Caki2 (cell line): Measurements from ENCODE around the gene ABCB8. TPM values are rescaled to one million over a fixed set of nuclear protein-coding genes. Genes with fewer than 3 reads are reported as not detected.
A peak's percentile ranks its signal among the peaks of the same experiment; 100 is the strongest.
"Not testable (repeated sequence)": the region's sequence is repeated elsewhere in the genome, so short reads cannot be mapped to it uniquely, and the experiment has no call there.

ENCODE experiments used
- DNase-seq: peaks from one replicate; pipeline ENCODE4 v3.0.0-alpha.2; 2015; ENCODE audit warnings: low read depth
- in situ Hi-C: cut with HindIII; loops from 2 replicates; pipeline ENCODE4 v1.10.0; 2016; ENCODE audit warnings: low sequenced_read_pairs, low pct_unique_long_range_greater_than_20kb, mixed read lengths
- total RNA-seq: library from RNA; depleted of rRNA; stranded (reverse); fragments of >200 nt; shearing (Covaris generic); gene quantifications from 2 replicates; pipeline ENCODE4 v1.2.3, GENCODE V29; 2014; ENCODE audit warnings: low replicate concordance

The ABCB8 gene
- total RNA-seq, 1 experiment from 2014 or later: 19.6 TPM

- in situ Hi-C loops, DNase-seq: not testable (repeated sequence)
Measured at GRCh38 chr7:151026771-151027727, 1.2 kb upstream of the ABCB8 start.

GRCh38 chr7:151027728-151028130 lies 521 bp upstream of the ABCB8 start:
- DNase-seq, in situ Hi-C loops: not testable (repeated sequence)

GRCh38 chr7:151028948-151029501 lies 775 bp downstream of the ABCB8 start:
- DNase-seq: no peak
- in situ Hi-C loops: no loop called here

GRCh38 chr7:151031011-151031410 lies 2.8 kb downstream of the ABCB8 start:
- in situ Hi-C loops: no loop called here
- no peak for DNase-seq

- in situ Hi-C loops: no loop called here
- DNase-seq: peak; percentile 20
Measured at GRCh38 chr7:151032936-151033863, 5.0 kb downstream of the ABCB8 start.

- in situ Hi-C loops: no loop called here
Measured at GRCh38 chr7:151033864-151034249, 5.6 kb downstream of the ABCB8 start.

GRCh38 chr7:151034312-151035025 lies 6.2 kb downstream of the ABCB8 start:
- in situ Hi-C loops: no loop called here
- DNase-seq: no peak

More at GRCh38 chr7:151033864-151034249, 5.6 kb downstream of the ABCB8 start:
- no peak for DNase-seq

GRCh38 chr7:151035026-151035717 lies 6.9 kb downstream of the ABCB8 start:
- in situ Hi-C loops: no loop called here

GRCh38 chr7:151035902-151036301 lies 7.7 kb downstream of the ABCB8 start:
- in situ Hi-C loops: no loop called here
- DNase-seq: no peak

More at GRCh38 chr7:151035026-151035717, 6.9 kb downstream of the ABCB8 start:
- DNase-seq: no peak

GRCh38 chr7:151038951-151039849 lies 10.9 kb downstream of the ABCB8 start:
- in situ Hi-C loops: no loop called here
- DNase-seq: peak; percentile 95

GRCh38 chr7:151039850-151040548 lies 11.7 kb downstream of the ABCB8 start:
- in situ Hi-C loops: no loop called here

GRCh38 chr7:151040616-151041375 lies 12.5 kb downstream of the ABCB8 start:
- in situ Hi-C loops: no loop called here
- DNase-seq: no peak

More at GRCh38 chr7:151039850-151040548, 11.7 kb downstream of the ABCB8 start:
- DNase-seq: no peak

GRCh38 chr7:151043449-151043848 lies 15.2 kb downstream of the ABCB8 start:
- in situ Hi-C loops, DNase-seq: not testable (repeated sequence)

- in situ Hi-C loops: no loop called here
- DNase-seq: no peak
Measured at GRCh38 chr7:151043959-151044358, 15.7 kb downstream of the ABCB8 start.

- in situ Hi-C loops: no loop called here
- no peak for DNase-seq
Measured at GRCh38 chr7:151045262-151045661, 17.0 kb downstream of the ABCB8 start.
